KMS-11 (cell line): ENCODE measurements around the gene ST3GAL5.

Experiments
- H2AFZ ChIP-seq: fragments of 200-600 bp; sonication (generic); 2 replicates; pipeline ENCODE4 v1.6.1; 2016; ENCODE audit warnings: antibody characterized with exemption, mixed run types, low read depth
- H3K27ac ChIP-seq: fragments of 200-600 bp; sonication (generic); 2 replicates; pipeline ENCODE4 v1.6.1; 2016; ENCODE audit warnings: mild to moderate bottlenecking, mixed run types
- H3K27me3 ChIP-seq: fragments of 200-600 bp; sonication (generic); 2 replicates; pipeline ENCODE4 v1.6.1; 2017; ENCODE audit warnings: mild to moderate bottlenecking, low read depth, mixed run types, moderate library complexity; ENCODE audit not compliant: insufficient read depth
- H3K36me3 ChIP-seq: fragments of 200-600 bp; sonication (generic); 2 replicates; pipeline ENCODE4 v1.6.1; 2017; ENCODE audit warnings: mild to moderate bottlenecking, mixed run types; ENCODE audit not compliant: insufficient read depth
- H3K4me1 ChIP-seq: fragments of 200-600 bp; sonication (generic); 2 replicates; pipeline ENCODE4 v1.6.1; 2016; ENCODE audit warnings: mild to moderate bottlenecking, low read depth, mixed run types; ENCODE audit not compliant: poor library complexity, severe bottlenecking
- H3K4me2 ChIP-seq: fragments of 200-600 bp; sonication (generic); 2 replicates; pipeline ENCODE4 v1.7.0; 2016; ENCODE audit warnings: mild to moderate bottlenecking, mixed run types
- H3K4me3 ChIP-seq: fragments of 200-600 bp; sonication (generic); IDR thresholded peaks from 2 replicates; pipeline ENCODE4 v1.6.1; 2017; ENCODE audit warnings: low read depth, low read length, mixed read lengths; ENCODE audit not compliant: insufficient read depth
- H3K79me2 ChIP-seq: fragments of 200-600 bp; sonication (generic); 2 replicates; pipeline ENCODE4 v1.6.1; 2016; ENCODE audit warnings: low read depth, mixed run types; ENCODE audit not compliant: insufficient read depth
- H3K9ac ChIP-seq: fragments of 200-600 bp; sonication (generic); 2 replicates; pipeline ENCODE4 v1.6.1; 2016; ENCODE audit warnings: mild to moderate bottlenecking, mixed run types
- H4K20me1 ChIP-seq: fragments of 200-600 bp; sonication (generic); 2 replicates; pipeline ENCODE4 v1.6.1; 2016; ENCODE audit warnings: mild to moderate bottlenecking, mixed run types; ENCODE audit not compliant: insufficient read depth
- TF ChIP-seq, protein P1 (sequence below): fragments of 200-600 bp; sonication (generic); conservative IDR thresholded peaks from 2 replicates; pipeline ENCODE4 v1.6.1; 2017; ENCODE audit warnings: low read depth, mild to moderate bottlenecking, antibody characterized with exemption, low read length, moderate library complexity, mixed read lengths

Gene ST3GAL5

GRCh38 chr2:85930129-85931124, 41.6 kb upstream of the ST3GAL5 start:
- Histone ChIP-seq H3K27me3 (no peaks in the 10 kb centered on the region), H3K4me1 (peaks cover 14% of the 10 kb centered on the region), H3K27ac (no peak overlapping the region), H3K9ac (no peak overlapping the region), H4K20me1 (no peaks in the 10 kb centered on the region), H3K79me2 (no peaks in the 10 kb centered on the region), H3K36me3 (no peaks in the 10 kb centered on the region), H3K4me3 (no peak overlapping the region), H2AFZ (no peak overlapping the region), H3K4me2 (no peak overlapping the region)
- TF ChIP-seq, protein P1, sequence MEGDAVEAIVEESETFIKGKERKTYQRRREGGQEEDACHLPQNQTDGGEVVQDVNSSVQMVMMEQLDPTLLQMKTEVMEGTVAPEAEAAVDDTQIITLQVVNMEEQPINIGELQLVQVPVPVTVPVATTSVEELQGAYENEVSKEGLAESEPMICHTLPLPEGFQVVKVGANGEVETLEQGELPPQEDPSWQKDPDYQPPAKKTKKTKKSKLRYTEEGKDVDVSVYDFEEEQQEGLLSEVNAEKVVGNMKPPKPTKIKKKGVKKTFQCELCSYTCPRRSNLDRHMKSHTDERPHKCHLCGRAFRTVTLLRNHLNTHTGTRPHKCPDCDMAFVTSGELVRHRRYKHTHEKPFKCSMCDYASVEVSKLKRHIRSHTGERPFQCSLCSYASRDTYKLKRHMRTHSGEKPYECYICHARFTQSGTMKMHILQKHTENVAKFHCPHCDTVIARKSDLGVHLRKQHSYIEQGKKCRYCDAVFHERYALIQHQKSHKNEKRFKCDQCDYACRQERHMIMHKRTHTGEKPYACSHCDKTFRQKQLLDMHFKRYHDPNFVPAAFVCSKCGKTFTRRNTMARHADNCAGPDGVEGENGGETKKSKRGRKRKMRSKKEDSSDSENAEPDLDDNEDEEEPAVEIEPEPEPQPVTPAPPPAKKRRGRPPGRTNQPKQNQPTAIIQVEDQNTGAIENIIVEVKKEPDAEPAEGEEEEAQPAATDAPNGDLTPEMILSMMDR = no peak

DNA sequence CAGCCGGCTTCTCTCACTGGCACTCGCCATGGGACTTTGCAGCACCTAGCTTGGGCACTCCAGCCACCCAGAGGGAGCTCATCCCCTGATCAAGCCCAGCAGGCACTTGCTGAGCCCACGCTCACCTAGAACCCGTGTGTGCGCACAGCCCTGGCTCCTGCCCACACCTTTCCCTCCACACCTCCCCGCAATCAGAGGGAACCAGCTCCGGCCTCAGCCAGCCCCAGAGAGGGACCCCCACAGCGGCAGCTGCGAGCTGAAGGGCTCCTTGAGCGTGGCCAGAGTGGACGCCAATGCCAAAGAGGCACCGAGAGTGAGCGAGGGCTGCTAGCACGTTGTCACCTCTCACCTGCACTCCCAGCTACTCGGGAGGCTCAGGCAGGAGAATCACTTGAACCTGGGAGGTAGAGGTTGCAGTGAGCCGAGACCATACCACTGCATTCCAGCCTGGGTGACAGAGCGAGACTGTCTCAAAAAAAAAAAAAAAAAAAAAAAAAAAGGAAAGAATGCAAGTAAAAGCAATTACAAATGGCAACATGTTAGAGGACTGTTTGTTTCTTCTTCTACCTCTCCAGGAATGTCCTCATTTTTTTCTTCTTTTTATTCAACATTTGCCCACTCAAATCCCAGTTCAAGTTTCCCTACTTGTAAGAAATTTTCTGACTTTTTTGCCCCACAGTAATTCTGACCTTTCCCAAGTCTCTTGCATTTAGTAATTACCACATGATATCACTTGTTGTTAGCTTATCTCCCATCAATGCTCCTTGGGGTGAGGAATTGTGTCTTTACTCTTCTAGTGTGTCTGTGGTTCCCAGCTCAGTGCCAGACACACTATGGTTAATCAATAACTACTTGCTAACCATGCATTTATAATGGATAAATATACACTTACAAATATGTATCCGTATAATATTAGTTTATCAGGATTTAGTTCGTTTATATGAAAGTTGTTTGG, 40.6 kb upstream of the ST3GAL5 start:
- H3K4me1 ChIP-seq = peaks cover 13% of the 10 kb centered on the region
- H3K4me2 ChIP-seq = no peak overlapping the region
- no peaks in the 10 kb centered on the region for H3K79me2 ChIP-seq
- no peaks in the 10 kb centered on the region for H3K36me3 ChIP-seq
- no peak overlapping the region for H3K9ac ChIP-seq
- no peak overlapping the region for H2AFZ ChIP-seq
- no peak overlapping the region for H3K4me3 ChIP-seq
- H4K20me1 ChIP-seq = no peaks in the 10 kb centered on the region
- H3K27me3 ChIP-seq = no peaks in the 10 kb centered on the region
- TF ChIP-seq, protein P1 = no peak
- H3K27ac ChIP-seq = no peak overlapping the region

DNA sequence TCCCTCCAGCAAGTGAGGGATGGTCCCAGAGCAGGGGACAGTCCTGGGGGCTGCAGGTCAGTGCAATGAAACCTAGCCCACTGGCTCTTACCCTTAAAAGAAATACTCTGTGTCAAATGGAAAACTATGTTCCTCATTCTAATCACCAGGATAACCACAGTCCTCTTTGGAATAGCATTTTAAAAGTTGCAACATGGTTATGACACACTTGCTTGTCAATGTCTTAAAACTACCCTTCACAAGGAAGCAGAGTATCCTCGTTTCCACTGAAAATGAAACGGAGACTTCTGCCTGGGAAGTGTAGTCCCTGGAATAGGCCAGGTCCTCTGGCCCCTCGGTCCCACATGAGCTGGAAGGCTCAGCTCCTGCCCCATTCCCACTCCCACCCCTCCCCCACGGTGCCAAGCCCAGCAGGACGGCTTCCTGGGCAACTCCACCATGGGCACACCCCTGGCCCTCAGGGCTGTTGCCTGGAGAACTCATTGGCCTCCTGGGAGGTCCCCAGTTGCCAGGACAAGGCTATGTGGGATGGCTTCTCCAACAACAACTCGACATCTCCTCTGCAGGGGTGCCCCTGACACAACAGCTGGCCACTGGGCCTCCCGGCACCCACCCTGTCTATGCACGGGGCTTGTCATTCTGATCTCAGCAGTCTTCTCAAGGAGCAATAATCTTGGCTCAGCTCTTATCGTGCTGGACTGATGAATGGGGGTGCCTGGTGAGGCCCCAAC, 38.3 kb upstream of the ST3GAL5 start:
- no peaks in the 10 kb centered on the region for H3K79me2 ChIP-seq
- no peak overlapping the region for H3K9ac ChIP-seq
- H3K4me3 ChIP-seq = no peak overlapping the region
- TF ChIP-seq, protein P1 = no peak
- no peaks in the 10 kb centered on the region for H3K36me3 ChIP-seq
- H3K4me2 ChIP-seq = no peak overlapping the region
- H2AFZ ChIP-seq = no peak overlapping the region
- H3K27me3 ChIP-seq = no peaks in the 10 kb centered on the region
- H3K27ac ChIP-seq = no peak overlapping the region
- peaks cover 11% of the 10 kb centered on the region for H3K4me1 ChIP-seq
- no peaks in the 10 kb centered on the region for H4K20me1 ChIP-seq

DNA sequence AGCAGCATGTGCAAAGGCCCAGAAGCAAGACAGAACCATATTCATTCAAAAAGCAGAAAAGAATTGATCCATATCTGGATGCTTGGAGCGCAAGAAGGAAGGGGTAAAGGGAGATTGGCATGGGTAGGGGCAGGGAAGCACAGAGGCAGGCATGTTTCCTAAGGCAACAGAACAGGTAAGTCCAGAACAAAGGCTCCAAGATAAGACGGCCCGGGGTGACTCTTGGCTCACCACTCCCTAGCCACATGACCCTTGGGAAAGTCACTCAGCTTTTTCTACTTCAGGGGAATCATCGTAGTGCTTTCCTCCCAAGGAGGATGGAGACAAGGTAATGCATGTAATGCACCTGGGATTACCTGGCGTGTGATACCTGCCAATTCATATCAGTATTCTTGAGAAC, 37.7 kb upstream of the ST3GAL5 start:
- Histone ChIP-seq H3K4me3 (no peak overlapping the region), H2AFZ (no peak overlapping the region), H3K27me3 (no peaks in the 10 kb centered on the region), H3K27ac (no peak overlapping the region), H3K4me1 (peaks cover 11% of the 10 kb centered on the region), H4K20me1 (no peaks in the 10 kb centered on the region), H3K79me2 (no peaks in the 10 kb centered on the region), H3K36me3 (no peaks in the 10 kb centered on the region), H3K9ac (no peak overlapping the region), H3K4me2 (no peak overlapping the region)
- TF ChIP-seq, protein P1 = no peak
